Tibial artery (tissue), 4 donors: ENCODE results near the gene CXCL13.

ENCODE experiments used
- DNase-seq, 2 donors: peaks; one replicate each; pipeline ENCODE4 v3.0.0-alpha.2; 2019
- H3K27ac ChIP-seq, 2 donors: fragments of 200-600 bp; sonication (generic) in 1 of 2; 1 replicate in 1 of 2; 2 replicates in 1 of 2; pipeline ENCODE4 v1.5.1; 2018 to 2019; ENCODE audit warnings: mild to moderate bottlenecking in 1 of 2
- H3K27me3 ChIP-seq, 2 donors: fragments of 200-600 bp; sonication (generic) in 1 of 2; one replicate each; pipeline versions ENCODE4 v1.5.1 to v1.6.0; 2016 to 2019
- H3K36me3 ChIP-seq, 3 donors: fragments of 200-600 bp; sonication (generic) in 2 of 3; one replicate each; pipeline ENCODE4 v1.5.1; 2016 to 2019; ENCODE audit warnings: mild to moderate bottlenecking in 2 of 3
- H3K4me1 ChIP-seq, 4 donors: fragments of 200-600 bp; sonication (generic) in 2 of 4; 1 replicate in 3 of 4; 2 replicates in 1 of 4; pipeline ENCODE4 v1.5.1; 2016 to 2019
- H3K4me3 ChIP-seq, 2 donors: fragments of 200-600 bp; sonication (generic) in 1 of 2; 1 replicate in 1 of 2; 2 replicates in 1 of 2; pipeline ENCODE4 v1.5.1; 2018 to 2019; ENCODE audit warnings: mild to moderate bottlenecking in 2 of 2
- H3K9me3 ChIP-seq, 3 donors: fragments of 200-600 bp; sonication (generic) in 1 of 3; one replicate each; pipeline ENCODE4 v1.5.1; 2016 to 2019
- intact Hi-C: fragments of 100-400 bp; cut with DNase I; formaldehyde crosslinking; loops from one replicate; pipeline ENCODE4 v1.15.0; 2023; ENCODE audit warnings: low total_unique reads
- TF ChIP-seq, protein P1 (sequence below), 2 experiments: fragments of 200-600 bp in 1 of 2; fragments of 450-650 bp in 1 of 2; IDR thresholded peaks; one replicate each; pipeline ENCODE4 v1.5.1; 2017 to 2019; ENCODE audit warnings: antibody characterized with exemption in 2 of 2, mild to moderate bottlenecking in 1 of 2, moderate library complexity in 1 of 2

The CXCL13 gene

DNA sequence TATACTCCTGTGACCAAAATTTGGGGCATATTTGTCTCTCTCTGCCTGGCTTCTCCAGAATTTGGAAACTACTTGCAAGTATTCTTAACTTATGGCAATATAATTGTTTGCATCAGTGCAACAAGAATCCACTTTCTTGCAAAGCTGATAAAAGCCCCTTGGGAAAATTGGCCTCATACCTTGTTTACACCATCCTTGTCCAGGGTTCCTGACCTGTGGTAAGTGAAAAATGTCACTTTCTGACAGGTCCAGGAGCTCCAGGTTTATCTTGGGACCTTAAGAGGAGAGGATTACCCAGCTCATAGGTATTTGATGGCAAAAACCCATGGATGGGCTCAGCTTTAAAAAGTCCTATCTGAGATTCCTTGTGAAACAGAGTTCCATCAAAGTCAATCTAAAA, 29.3 kb upstream of the CXCL13 start:
- H3K27ac ChIP-seq, result no peak overlapping the region
- no peaks in the 10 kb centered on the region for H3K9me3 ChIP-seq
- no peak overlapping the region for H3K4me3 ChIP-seq
- no peaks in the 10 kb centered on the region for H3K36me3 ChIP-seq
- peaks cover 0 to 14% (median 1%) of the 10 kb centered on the region in 4 donors for H3K4me1 ChIP-seq
- TF ChIP-seq, protein P1, sequence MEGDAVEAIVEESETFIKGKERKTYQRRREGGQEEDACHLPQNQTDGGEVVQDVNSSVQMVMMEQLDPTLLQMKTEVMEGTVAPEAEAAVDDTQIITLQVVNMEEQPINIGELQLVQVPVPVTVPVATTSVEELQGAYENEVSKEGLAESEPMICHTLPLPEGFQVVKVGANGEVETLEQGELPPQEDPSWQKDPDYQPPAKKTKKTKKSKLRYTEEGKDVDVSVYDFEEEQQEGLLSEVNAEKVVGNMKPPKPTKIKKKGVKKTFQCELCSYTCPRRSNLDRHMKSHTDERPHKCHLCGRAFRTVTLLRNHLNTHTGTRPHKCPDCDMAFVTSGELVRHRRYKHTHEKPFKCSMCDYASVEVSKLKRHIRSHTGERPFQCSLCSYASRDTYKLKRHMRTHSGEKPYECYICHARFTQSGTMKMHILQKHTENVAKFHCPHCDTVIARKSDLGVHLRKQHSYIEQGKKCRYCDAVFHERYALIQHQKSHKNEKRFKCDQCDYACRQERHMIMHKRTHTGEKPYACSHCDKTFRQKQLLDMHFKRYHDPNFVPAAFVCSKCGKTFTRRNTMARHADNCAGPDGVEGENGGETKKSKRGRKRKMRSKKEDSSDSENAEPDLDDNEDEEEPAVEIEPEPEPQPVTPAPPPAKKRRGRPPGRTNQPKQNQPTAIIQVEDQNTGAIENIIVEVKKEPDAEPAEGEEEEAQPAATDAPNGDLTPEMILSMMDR (IDR thresholded peaks at IDR 0.05), result no peak
- H3K27me3 ChIP-seq, result no peaks in the 10 kb centered on the region
- DNase-seq, result no peak
- intact Hi-C loops, result no loop called here

GRCh38 chr4:77578145-77578544, 27.5 kb upstream of the CXCL13 start:
- Histone ChIP-seq H3K27ac (no peak overlapping the region), H3K27me3 (no peaks in the 10 kb centered on the region), H3K36me3 (no peaks in the 10 kb centered on the region), H3K9me3 (no peaks in the 10 kb centered on the region), H3K4me1 (peaks cover 0 to 14% (median 4%) of the 10 kb centered on the region in 4 donors), H3K4me3 (no peak overlapping the region)
- no peak for DNase-seq
- TF ChIP-seq, protein P1 (IDR thresholded peaks at IDR 0.05), result no peak
- intact Hi-C loops, result no loop called here

DNA sequence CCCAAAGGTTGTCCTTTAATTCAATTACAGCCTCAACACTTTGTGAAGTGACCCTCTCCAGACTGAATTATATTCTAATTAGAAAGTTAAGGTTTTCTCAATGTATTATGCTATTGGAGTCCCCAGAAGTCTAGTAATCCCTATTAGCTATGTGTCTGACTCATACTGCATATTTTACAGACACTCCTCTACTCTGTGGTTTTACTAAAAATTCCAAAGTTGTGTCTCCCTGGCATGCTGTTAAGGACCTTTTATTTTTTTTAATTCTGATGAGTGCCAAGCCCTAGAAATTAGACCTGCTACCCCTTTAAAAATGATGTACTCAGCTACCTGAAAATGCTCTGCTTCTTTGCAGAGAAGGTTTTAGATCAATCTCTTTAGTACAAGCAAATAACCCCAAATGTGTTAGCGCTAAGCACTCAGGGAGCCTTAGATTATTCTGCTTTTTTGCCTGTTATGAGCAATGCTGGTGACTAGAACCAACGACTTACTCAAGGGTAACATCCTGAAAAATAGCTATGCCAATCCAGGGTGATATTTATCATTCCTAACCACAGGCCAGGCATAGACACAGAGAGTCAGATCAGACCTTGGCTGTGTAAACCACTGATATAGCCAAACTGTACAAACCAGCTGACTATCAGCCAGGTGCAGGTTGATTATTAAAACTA, 26.1 kb upstream of the CXCL13 start:
- Histone ChIP-seq H3K9me3 (no peaks in the 10 kb centered on the region), H3K27me3 (no peaks in the 10 kb centered on the region), H3K4me3 (no peak overlapping the region), H3K4me1 (peaks cover 0 to 14% (median 4%) of the 10 kb centered on the region in 4 donors), H3K36me3 (no peaks in the 10 kb centered on the region), H3K27ac (no peak overlapping the region)
- no peak for DNase-seq
- intact Hi-C loops, result no loop called here
- TF ChIP-seq, protein P1 (IDR thresholded peaks at IDR 0.05), result no peak

- Histone ChIP-seq H3K27ac (peak overlapping the region in 1 of 2 donors; percentile 37), H3K36me3 (no peaks in the 10 kb centered on the region), H3K27me3 (no peaks in the 10 kb centered on the region), H3K4me1 (peaks cover 0 to 14% (median 4%) of the 10 kb centered on the region in 4 donors), H3K4me3 (no peak overlapping the region), H3K9me3 (no peaks in the 10 kb centered on the region)
- intact Hi-C loops, result no loop called here
- TF ChIP-seq, protein P1 (IDR thresholded peaks at IDR 0.05), result no peak
- no peak for DNase-seq
Observed at GRCh38 chr4:77581724-77582123, 23.9 kb upstream of the CXCL13 start.

- intact Hi-C loops, result no loop called here
- TF ChIP-seq, protein P1 (IDR thresholded peaks at IDR 0.05), result no peak
- H3K27ac ChIP-seq, result peak overlapping the region in 1 of 2 donors; percentile 37
- H3K9me3 ChIP-seq, result no peaks in the 10 kb centered on the region
- peaks cover 0 to 14% (median 4%) of the 10 kb centered on the region in 4 donors for H3K4me1 ChIP-seq
- H3K27me3 ChIP-seq, result no peaks in the 10 kb centered on the region
- no peak for DNase-seq
- H3K4me3 ChIP-seq, result no peak overlapping the region
- H3K36me3 ChIP-seq, result no peaks in the 10 kb centered on the region
Observed at GRCh38 chr4:77582156-77582555, 23.5 kb upstream of the CXCL13 start.
